H9 (cell line): ENCODE data around the gene VGLL1. TPM values are rescaled to one million over a fixed set of nuclear protein-coding genes. Genes with fewer than 3 reads are reported as not detected.

ENCODE experiments used
- DNase-seq: peaks from one replicate; pipeline ENCODE4 v3.0.0-alpha.2; 2017
- H2AFZ ChIP-seq: one replicate; pipeline ENCODE4 v1.6.1; 2013; ENCODE audit warnings: mild to moderate bottlenecking, low read length, control low read depth, moderate library complexity
- H2AK5ac ChIP-seq: 2 replicates; pipeline ENCODE4 v1.6.1; 2013; ENCODE audit warnings: low read length, control low read depth, mixed read lengths; ENCODE audit not compliant: insufficient read length
- H2BK120ac ChIP-seq: one replicate; pipeline ENCODE4 v1.6.1; 2013; ENCODE audit warnings: low read depth, mild to moderate bottlenecking, low read length, control low read depth, inconsistent platforms; ENCODE audit not compliant: poor library complexity, severe bottlenecking
- H2BK12ac ChIP-seq: 2 replicates; pipeline ENCODE4 v1.6.1; 2013; ENCODE audit warnings: low read length, control low read depth, mixed read lengths, low read depth; ENCODE audit not compliant: insufficient read length
- H2BK15ac ChIP-seq: 2 replicates; pipeline ENCODE4 v1.6.1; 2013; ENCODE audit warnings: low read depth, low read length, control low read depth
- H2BK20ac ChIP-seq: one replicate; pipeline ENCODE4 v1.6.1; 2013; ENCODE audit warnings: low read depth, mild to moderate bottlenecking, low read length, control low read depth, inconsistent platforms; ENCODE audit not compliant: poor library complexity, severe bottlenecking
- H2BK5ac ChIP-seq: 2 replicates; pipeline ENCODE4 v1.6.1; 2013; ENCODE audit warnings: low read length, control low read depth, mixed read lengths; ENCODE audit not compliant: insufficient read length
- H3K14ac ChIP-seq: 2 replicates; pipeline ENCODE4 v1.6.1; 2013; ENCODE audit warnings: low read length, control low read depth; ENCODE audit not compliant: insufficient read depth
- H3K18ac ChIP-seq: 2 replicates; pipeline ENCODE4 v1.6.1; 2013; ENCODE audit warnings: low read depth, mild to moderate bottlenecking, mixed read lengths, low read length, control low read depth; ENCODE audit not compliant: insufficient read length
- H3K23ac ChIP-seq: 2 replicates; pipeline ENCODE4 v1.6.1; 2013; ENCODE audit warnings: low read length, control low read depth, mixed read lengths, low read depth; ENCODE audit not compliant: insufficient read length
- H3K23me2 ChIP-seq: 2 replicates; pipeline ENCODE4 v1.6.1; 2013; ENCODE audit warnings: low read depth, mild to moderate bottlenecking, mixed read lengths, low read length, control low read depth; ENCODE audit not compliant: insufficient read length, poor library complexity, severe bottlenecking
- H3K27ac ChIP-seq: 2 replicates; pipeline ENCODE4 v1.5.1; 2013; ENCODE audit warnings: low read length, control low read depth, mixed read lengths, low read depth; ENCODE audit not compliant: insufficient read length
- H3K27me3 ChIP-seq: 2 replicates; pipeline ENCODE4 v1.6.1; 2013; ENCODE audit warnings: low read length, control low read depth, inconsistent platforms; ENCODE audit not compliant: insufficient read depth
- H3K4ac ChIP-seq: 2 replicates; pipeline ENCODE4 v1.6.1; 2013; ENCODE audit warnings: low read depth, mild to moderate bottlenecking, control low read depth, inconsistent platforms, low read length, moderate library complexity
- H3K4me1 ChIP-seq: 2 replicates; pipeline ENCODE4 v1.6.1; 2013; ENCODE audit warnings: low read length, control low read depth, inconsistent platforms; ENCODE audit not compliant: insufficient read depth
- H3K4me2 ChIP-seq: 2 replicates; pipeline ENCODE4 v1.6.1; 2013; ENCODE audit warnings: low read length, control low read depth, mixed read lengths; ENCODE audit not compliant: insufficient read length, insufficient read depth
- H3K56ac ChIP-seq: 2 replicates; pipeline ENCODE4 v1.6.1; 2013; ENCODE audit warnings: low read depth, mild to moderate bottlenecking, mixed read lengths, low read length, control low read depth; ENCODE audit not compliant: insufficient read length
- H3K79me1 ChIP-seq: 2 replicates; pipeline ENCODE4 v1.6.1; 2013; ENCODE audit warnings: low read depth, mild to moderate bottlenecking, moderate library complexity, low read length, control low read depth, inconsistent platforms; ENCODE audit not compliant: insufficient read depth, poor library complexity, severe bottlenecking
- H3K79me2 ChIP-seq: 2 replicates; pipeline ENCODE4 v1.6.1; 2013; ENCODE audit warnings: low read length, control low read depth, inconsistent platforms; ENCODE audit not compliant: insufficient read depth
- H3K9ac ChIP-seq: 2 replicates; pipeline ENCODE4 v1.6.1; 2013; ENCODE audit warnings: low read length, control low read depth, mixed read lengths; ENCODE audit not compliant: insufficient read length; ENCODE audit errors: extremely low read depth
- H3K9me3 ChIP-seq: one replicate; pipeline ENCODE4 v1.6.1; 2013; ENCODE audit warnings: low read depth, low read length, inconsistent platforms; ENCODE audit not compliant: control insufficient read depth
- H3T11ph ChIP-seq: one replicate; pipeline ENCODE4 v1.6.1; 2013; ENCODE audit warnings: mild to moderate bottlenecking, low read length, control low read depth, inconsistent platforms
- H4K20me1 ChIP-seq: one replicate; pipeline ENCODE4 v1.6.1; 2013; ENCODE audit not compliant: control insufficient read depth, insufficient read length, insufficient read depth
- H4K5ac ChIP-seq: 2 replicates; pipeline ENCODE4 v1.6.1; 2013; ENCODE audit warnings: low read depth, mild to moderate bottlenecking, mixed read lengths, low read length, control low read depth; ENCODE audit not compliant: insufficient read length
- H4K8ac ChIP-seq: replicated peaks from 2 replicates; pipeline ENCODE4 v1.6.1; 2013; ENCODE audit warnings: low read length, control low read depth, mixed read lengths, low read depth; ENCODE audit not compliant: insufficient read length
- H4K91ac ChIP-seq: 2 replicates; pipeline ENCODE4 v1.6.1; 2013; ENCODE audit warnings: low read depth, mild to moderate bottlenecking, moderate library complexity, mixed read lengths, low read length, control low read depth; ENCODE audit not compliant: insufficient read length
- H3K27ac Mint-ChIP-seq, 3 experiments: 2 replicates in 2 of 3; 3 replicates in 1 of 3; pipeline ENCODE4 v1.8.0; 2020 to 2021; ENCODE audit warnings: mixed read lengths in 3 of 3, mild to moderate bottlenecking in 1 of 3, moderate library complexity in 1 of 3
- H3K27me3 Mint-ChIP-seq: 2 replicates; pipeline ENCODE4 v1.8.0; 2021; ENCODE audit warnings: low read depth, mild to moderate bottlenecking, moderate library complexity, mixed read lengths
- H3K36me3 Mint-ChIP-seq, 3 experiments: 2 replicates in 2 of 3; 3 replicates in 1 of 3; pipeline ENCODE4 v1.8.0; 2020 to 2021; ENCODE audit warnings: low read depth in 3 of 3, mixed read lengths in 3 of 3; ENCODE audit not compliant: insufficient read depth in 1 of 3
- H3K4me1 Mint-ChIP-seq, 2 experiments: 2 replicates each; pipeline ENCODE4 v1.8.0; 2020; ENCODE audit warnings: mixed read lengths in 2 of 2
- H3K4me3 Mint-ChIP-seq, 2 experiments: 2 replicates in 1 of 2; 3 replicates in 1 of 2; pipeline ENCODE4 v1.8.0; 2020 to 2021; ENCODE audit warnings: mild to moderate bottlenecking in 2 of 2, mixed read lengths in 2 of 2, moderate library complexity in 1 of 2
- H3K9me3 Mint-ChIP-seq, 2 experiments: 2 replicates in 1 of 2; 3 replicates in 1 of 2; pipeline ENCODE4 v1.8.0; 2020; ENCODE audit warnings: mild to moderate bottlenecking in 2 of 2, mixed read lengths in 2 of 2, moderate library complexity in 1 of 2
- WGBS: extraction: QIAGEN DNeasy Blood & Tissue Kit; methylation state at CpG from one replicate; pipeline ENCODE4 v1.1.7; 2013; ENCODE audit warnings: missing lambda C conversion rate, low lambda C conversion rate, mixed read lengths; ENCODE audit not compliant: insufficient read length; ENCODE audit errors: extremely low coverage; 5-methylcytosine and 5-hydroxymethylcytosine counted together
- total RNA-seq: library from RNA; stranded (reverse); gene quantifications from 2 replicates; pipeline ENCODE4 v1.2.1, GENCODE V29; 2021
- TF ChIP-seq, protein P1 (sequence below): fragments of 200-600 bp; sonication (generic); conservative IDR thresholded peaks from 3 replicates; pipeline ENCODE4 v1.8.0; 2021; ENCODE audit warnings: antibody characterized with exemption, mild to moderate bottlenecking

VGLL1 gene
- total RNA-seq, 1 experiment from 2014 or later, result not detected

DNA sequence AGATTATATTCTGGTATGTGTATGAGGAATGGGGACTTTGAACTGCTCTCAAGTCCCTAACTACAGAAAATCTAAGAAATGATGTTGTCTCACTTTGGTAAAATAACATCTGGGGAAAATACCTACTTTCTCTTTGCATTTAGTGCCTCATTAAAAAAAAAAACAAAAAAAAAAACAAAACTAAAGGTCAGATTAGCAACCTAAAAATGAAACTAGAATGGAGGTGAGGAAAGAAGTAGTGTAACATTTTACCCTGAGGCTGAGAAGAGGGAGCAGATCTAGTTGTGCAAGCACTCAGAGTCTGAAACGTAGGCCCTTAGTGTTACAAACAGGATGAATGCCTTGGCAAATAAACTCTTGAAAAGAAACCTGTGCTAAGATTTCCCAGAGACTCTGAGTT is 56.0 kb downstream of the VGLL1 start:
- Histone ChIP-seq H4K20me1 (no peaks in the 10 kb centered on the region), H2AK5ac (no peak overlapping the region), H3K79me2 (no peaks in the 10 kb centered on the region), H4K91ac (no peak overlapping the region), H3T11ph (no peak overlapping the region), H2BK5ac (no peak overlapping the region), H3K4ac (no peak overlapping the region), H3K18ac (no peak overlapping the region), H2BK20ac (no peak overlapping the region), H3K14ac (no peak overlapping the region), H3K27me3 (no peaks in the 10 kb centered on the region), H3K4me2 (no peak overlapping the region), H3K79me1 (no peaks in the 10 kb centered on the region), H4K5ac (no peak overlapping the region), H3K23me2 (no peaks in the 10 kb centered on the region), H2BK15ac (no peak overlapping the region), H2AFZ (no peak overlapping the region), H3K23ac (no peak overlapping the region), H2BK12ac (no peak overlapping the region), H2BK120ac (no peak overlapping the region), H3K27ac (no peak overlapping the region), H3K4me1 (no peaks in the 10 kb centered on the region), H3K56ac (no peak overlapping the region), H4K8ac (no peak overlapping the region), H3K9ac (no peak overlapping the region), H3K9me3 (peaks cover 43% of the 10 kb centered on the region)
- no peaks in the 10 kb centered on the region; a peak in 1 of 7 replicates for H3K36me3 Mint-ChIP-seq
- DNase-seq, result no peak
- H3K27ac Mint-ChIP-seq, result no peak overlapping the region
- H3K27me3 Mint-ChIP-seq, result no peaks in the 10 kb centered on the region
- H3K4me1 Mint-ChIP-seq, result peaks cover 0 to 5% of the 10 kb centered on the region in 2 experiments; a peak in 2 of 4 replicates
- H3K9me3 Mint-ChIP-seq, result peaks cover 41 to 61% of the 10 kb centered on the region in 2 experiments
- no CpG with 5 or more reads among the region's 1 CpG for WGBS
- TF ChIP-seq, protein P1, sequence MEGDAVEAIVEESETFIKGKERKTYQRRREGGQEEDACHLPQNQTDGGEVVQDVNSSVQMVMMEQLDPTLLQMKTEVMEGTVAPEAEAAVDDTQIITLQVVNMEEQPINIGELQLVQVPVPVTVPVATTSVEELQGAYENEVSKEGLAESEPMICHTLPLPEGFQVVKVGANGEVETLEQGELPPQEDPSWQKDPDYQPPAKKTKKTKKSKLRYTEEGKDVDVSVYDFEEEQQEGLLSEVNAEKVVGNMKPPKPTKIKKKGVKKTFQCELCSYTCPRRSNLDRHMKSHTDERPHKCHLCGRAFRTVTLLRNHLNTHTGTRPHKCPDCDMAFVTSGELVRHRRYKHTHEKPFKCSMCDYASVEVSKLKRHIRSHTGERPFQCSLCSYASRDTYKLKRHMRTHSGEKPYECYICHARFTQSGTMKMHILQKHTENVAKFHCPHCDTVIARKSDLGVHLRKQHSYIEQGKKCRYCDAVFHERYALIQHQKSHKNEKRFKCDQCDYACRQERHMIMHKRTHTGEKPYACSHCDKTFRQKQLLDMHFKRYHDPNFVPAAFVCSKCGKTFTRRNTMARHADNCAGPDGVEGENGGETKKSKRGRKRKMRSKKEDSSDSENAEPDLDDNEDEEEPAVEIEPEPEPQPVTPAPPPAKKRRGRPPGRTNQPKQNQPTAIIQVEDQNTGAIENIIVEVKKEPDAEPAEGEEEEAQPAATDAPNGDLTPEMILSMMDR, result no peak
- H3K4me3 Mint-ChIP-seq, result no peak overlapping the region
